HepG2 (cell line): ENCODE measurements around the gene ABCB11. TPM values are rescaled to one million over a fixed set of nuclear protein-coding genes. Genes with fewer than 3 reads are reported as not detected.

Experiments used
- ATAC-seq: fragments of 200-7000 bp; cut with Tn5 transposase; 3 replicates; pipeline ENCODE4 v1.9.1; 2020; ENCODE audit warnings: mild to moderate bottlenecking, moderate library complexity
- BruUV-seq: library from RNA; stranded (reverse); fragments of 400-500 nt; replicated peaks from 2 replicates; lab custom pipeline; 2021; lab: Mats Ljungman, UMichigan
- CTCF ChIA-PET: fragments of 300-600 bp; formaldehyde crosslinking; extraction: SDS; loops from one replicate; lab custom pipeline; 2021; ENCODE audit warnings: low total read pairs, inconsistent platforms, low intra/inter-chr PET ratio; lab: Yijun Ruan, JAX
- POLR2A ChIA-PET: fragments of 350-600 bp; sonication (Branson Sonifier 250); formaldehyde crosslinking; loops from one replicate; lab custom pipeline; 2020; ENCODE audit warnings: antibody characterized with exemption, inconsistent platforms; lab: Yijun Ruan, JAX
- DNase-seq: peaks from one replicate; pipeline ENCODE4 v3.0.0-alpha.2; 2015; ENCODE audit warnings: low spot score
- FAIRE-seq: peaks from 3 replicates; lab custom pipeline; 2011; peaks lifted over from hg19 to GRCh38; lab: Jason Lieb, UNC
- H2AFZ ChIP-seq: one replicate; pipeline ENCODE4 v1.6.1; 2011; ENCODE audit warnings: low read length, inconsistent platforms
- H3K27ac ChIP-seq: fragments of 300-600 bp; 3 replicates; pipeline ENCODE4 v1.8.0; 2011; ENCODE audit warnings: mixed run types, mild to moderate bottlenecking, mixed read lengths, low read length, inconsistent platforms; ENCODE audit not compliant: insufficient read depth; ENCODE audit errors: extremely low read length
- H3K27me3 ChIP-seq, 2 experiments: fragments of 200-600 bp in 1 of 2; 2 replicates in 1 of 2; 3 replicates in 1 of 2; pipeline versions ENCODE4 v1.6.0 to v1.8.0; 2011; ENCODE audit warnings: low read length in 2 of 2, mild to moderate bottlenecking in 2 of 2, moderate library complexity in 2 of 2, inconsistent platforms in 1 of 2; ENCODE audit not compliant: insufficient read depth in 2 of 2, control insufficient read depth in 1 of 2
- H3K36me3 ChIP-seq, 2 experiments: fragments of 200-600 bp in 1 of 2; replicated peaks in 1 of 2; 2 replicates in 1 of 2; 3 replicates in 1 of 2; pipeline versions ENCODE4 v1.5.1 to v1.8.0; 2011; ENCODE audit warnings: low read length in 2 of 2, inconsistent platforms in 1 of 2; ENCODE audit not compliant: insufficient read depth in 2 of 2, control insufficient read depth in 1 of 2
- H3K4me1 ChIP-seq: 2 replicates; pipeline ENCODE4 v1.5.1; 2012; ENCODE audit warnings: low read length, inconsistent platforms; ENCODE audit not compliant: insufficient read depth
- H3K4me2 ChIP-seq: 2 replicates; pipeline ENCODE4 v1.6.0; 2011; ENCODE audit warnings: low read depth, low read length, inconsistent platforms
- H3K4me3 ChIP-seq, 3 experiments: fragments of 200-600 bp in 1 of 3; sonication (generic), shearing (Covaris generic) in 1 of 3; replicated peaks in 1 of 3; 2 replicates each; pipeline ENCODE4 v1.5.1; 2011 to 2016; ENCODE audit warnings: low read length in 3 of 3, inconsistent platforms in 2 of 3, low read depth in 2 of 3, mild to moderate bottlenecking in 2 of 3, control low read depth in 1 of 3, mixed read lengths in 1 of 3; ENCODE audit not compliant: insufficient read depth in 1 of 3
- H3K79me2 ChIP-seq: one replicate; pipeline ENCODE4 v1.6.1; 2011; ENCODE audit warnings: low read length, inconsistent platforms; ENCODE audit not compliant: insufficient read depth
- H3K9ac ChIP-seq: 2 replicates; pipeline ENCODE4 v1.6.0; 2011; ENCODE audit warnings: mild to moderate bottlenecking, low read depth, low read length, inconsistent platforms; ENCODE audit not compliant: insufficient read depth
- H3K9me3 ChIP-seq: 2 replicates; pipeline ENCODE4 v1.5.1; 2012; ENCODE audit warnings: mild to moderate bottlenecking, low read length
- H4K20me1 ChIP-seq: 2 replicates; pipeline ENCODE4 v1.6.0; 2011; ENCODE audit warnings: inconsistent platforms, mild to moderate bottlenecking, low read length, moderate library complexity; ENCODE audit not compliant: insufficient read depth
- CEBPB ChIP-seq: IDR thresholded peaks from 2 replicates; pipeline ENCODE4 v1.6.1; 2011; ENCODE audit warnings: low read depth, low read length, improper control_type of control experiment, borderline replicate concordance
- HNRNPK ChIP-seq: fragments of 200-400 bp; formaldehyde crosslinking; IDR thresholded peaks from 2 replicates; pipeline ENCODE4 v1.6.1; 2018; ENCODE audit warnings: low read length, low read depth, moderate library complexity, mild to moderate bottlenecking; ENCODE audit not compliant: poor library complexity, severe bottlenecking
- ZBTB25 ChIP-seq: IDR thresholded peaks from 2 replicates; pipeline ENCODE4 v1.6.1; 2018; ENCODE audit warnings: missing genetic modification reagents
- ZIK1 ChIP-seq: sonication (generic); formaldehyde crosslinking; IDR thresholded peaks from 2 replicates; pipeline ENCODE4 v1.5.0; 2020; ENCODE audit warnings: mild to moderate bottlenecking, low read depth, missing genetic modification reagents, borderline replicate concordance
- ZNF24 ChIP-seq: fragments of 450-650 bp; IDR thresholded peaks from 2 replicates; pipeline ENCODE4 v1.6.1; 2017; ENCODE audit warnings: antibody characterized with exemption, mild to moderate bottlenecking
- ZNF343 ChIP-seq: sonication (generic); formaldehyde crosslinking; IDR thresholded peaks from 2 replicates; pipeline ENCODE4 v1.4.0; 2020; ENCODE audit warnings: mild to moderate bottlenecking, missing genetic modification reagents
- ZNF652 ChIP-seq: IDR thresholded peaks from 2 replicates; pipeline ENCODE4 v1.6.1; 2016; ENCODE audit warnings: low read depth, borderline replicate concordance
- ZNF670 ChIP-seq: sonication (generic); formaldehyde crosslinking; IDR thresholded peaks from 2 replicates; pipeline ENCODE4 v1.8.0; 2022; ENCODE audit warnings: mild to moderate bottlenecking, missing genetic modification reagents, borderline replicate concordance
- WGBS: methylation state at CpG from one replicate; pipeline ENCODE4 v1.1.6; 2017; ENCODE audit warnings: low lambda C conversion rate; 5-methylcytosine and 5-hydroxymethylcytosine counted together
- in situ Hi-C: cut with HindIII; loops from 2 replicates; pipeline ENCODE4 v1.10.0; 2017; ENCODE audit warnings: low pct_unique_long_range_greater_than_20kb; ENCODE audit not compliant: extremely low pct_ligation_motif_present
- intact Hi-C: fragments of 100-400 bp; cut with micrococcal nuclease; formaldehyde crosslinking; loops from one replicate; pipeline ENCODE4 v1.10.0; 2022; ENCODE audit not compliant: unreplicated experiment
- polyA plus RNA-seq, 8 experiments: library from polyadenylated mRNA; depleted of rRNA in 3 of 8; stranded (reverse) in 7 of 8; unstranded in 1 of 8; fragments of >200 nt; fragmentation: Illumina TruSeq in 4 of 8; extraction: Trizol in 4 of 8; gene quantifications; 2 replicates each; pipeline versions ENCODE4 v1.2.1 to v1.2.3, GENCODE V29; 2011 to 2016; ENCODE audit warnings: low read depth in 4 of 8, missing spikeins in 1 of 8, mixed read lengths in 1 of 8; ENCODE audit not compliant: insufficient read depth in 1 of 8
- total RNA-seq, 5 experiments: library from RNA; depleted of rRNA; stranded (reverse); fragments of >200 nt; fragmentation: Illumina TruSeq; extraction: Trizol; gene quantifications; 2 replicates each; pipeline ENCODE4 v1.2.3, GENCODE V29; 2016; ENCODE audit warnings: low read depth in 1 of 5

Gene ABCB11
- total and polyA plus RNA-seq, 2 of the 13 experiments (the other 11 are each of a cell fraction or from before 2014, with no cell fraction given): not detected

GRCh38 chr2:168974428-168974827 is 56.7 kb downstream of the ABCB11 start:
- 60% methylated on average over 2 of the region's 2 CpGs for WGBS
- BruUV-seq: no TSS peak
- H3K79me2 ChIP-seq: no peaks in the 10 kb centered on the region
- no peak overlapping the region for H3K4me3 ChIP-seq
- no peak overlapping the region for H3K9ac ChIP-seq
- in situ Hi-C loops (no loop called here), intact Hi-C loops (no loop called here)
- ATAC-seq (no peak), DNase-seq (no peak), FAIRE-seq (no peak)
- POLR2A ChIA-PET: no interaction called here
- no peaks in the 10 kb centered on the region for H3K36me3 ChIP-seq
- H4K20me1 ChIP-seq: no peaks in the 10 kb centered on the region
- H2AFZ ChIP-seq: no peak overlapping the region
- TF ChIP-seq ZNF652 (CRISPR knock-in tag) (0 out of 2 replicates have a peak, but pooled peaks have one; percentile 16), ZNF670 (CRISPR knock-in tag) (no peak)
- H3K27ac ChIP-seq: no peak overlapping the region
- H3K9me3 ChIP-seq: no peaks in the 10 kb centered on the region
- no peaks in the 10 kb centered on the region for H3K27me3 ChIP-seq
- CTCF ChIA-PET: no interaction called here
- no peak overlapping the region for H3K4me2 ChIP-seq
- no peaks in the 10 kb centered on the region for H3K4me1 ChIP-seq

GRCh38 chr2:168971261-168971660 is 59.9 kb downstream of the ABCB11 start:
- no peak overlapping the region for H3K4me3 ChIP-seq
- no TSS peak for BruUV-seq

More at GRCh38 chr2:168971261-168971660, 59.9 kb downstream of the ABCB11 start:
- 41% methylated on average over 3 of the region's 3 CpGs for WGBS
- Histone ChIP-seq H4K20me1 (no peaks in the 10 kb centered on the region), H3K27ac (no peak overlapping the region), H3K4me2 (no peak overlapping the region), H3K27me3 (no peaks in the 10 kb centered on the region), H3K9ac (no peak overlapping the region), H3K9me3 (no peaks in the 10 kb centered on the region), H3K36me3 (no peaks in the 10 kb centered on the region), H3K4me1 (no peaks in the 10 kb centered on the region), H3K79me2 (no peaks in the 10 kb centered on the region), H2AFZ (no peak overlapping the region)
- CTCF ChIA-PET: no interaction called here
- no peak for DNase-seq
- no peak for TF ChIP-seq ZIK1
- TF ChIP-seq CEBPB: 0 out of 2 replicates have a peak, but pooled peaks have one; percentile 17
- TF ChIP-seq ZNF343 (CRISPR knock-in tag): no peak
- TF ChIP-seq HNRNPK: no peak
- TF ChIP-seq ZNF24: no peak
- TF ChIP-seq ZBTB25 (CRISPR knock-in tag): no peak
- POLR2A ChIA-PET: no interaction called here
- intact Hi-C loops: no loop called here
- in situ Hi-C loops: no loop called here
- no peak for ATAC-seq
- FAIRE-seq: no peak
